HL-60/S4 treated with phorbol 12-myristate 13-acetate at 8.2 ng/mL for 4 days and 3 days (cell line): Measurements from ENCODE around the gene TTC33.
"Not testable (repeated sequence)": the region's sequence is repeated elsewhere in the genome, so short reads cannot be mapped to it uniquely, and the experiment has no call there.

Experiments
- in situ Hi-C: fragments of 300-500 bp; cut with MboI; formaldehyde crosslinking; loops from 2 replicates; pipeline ENCODE4 v1.15.0; 2022; ENCODE audit warnings: low sequenced_read_pairs

Gene TTC33

DNA sequence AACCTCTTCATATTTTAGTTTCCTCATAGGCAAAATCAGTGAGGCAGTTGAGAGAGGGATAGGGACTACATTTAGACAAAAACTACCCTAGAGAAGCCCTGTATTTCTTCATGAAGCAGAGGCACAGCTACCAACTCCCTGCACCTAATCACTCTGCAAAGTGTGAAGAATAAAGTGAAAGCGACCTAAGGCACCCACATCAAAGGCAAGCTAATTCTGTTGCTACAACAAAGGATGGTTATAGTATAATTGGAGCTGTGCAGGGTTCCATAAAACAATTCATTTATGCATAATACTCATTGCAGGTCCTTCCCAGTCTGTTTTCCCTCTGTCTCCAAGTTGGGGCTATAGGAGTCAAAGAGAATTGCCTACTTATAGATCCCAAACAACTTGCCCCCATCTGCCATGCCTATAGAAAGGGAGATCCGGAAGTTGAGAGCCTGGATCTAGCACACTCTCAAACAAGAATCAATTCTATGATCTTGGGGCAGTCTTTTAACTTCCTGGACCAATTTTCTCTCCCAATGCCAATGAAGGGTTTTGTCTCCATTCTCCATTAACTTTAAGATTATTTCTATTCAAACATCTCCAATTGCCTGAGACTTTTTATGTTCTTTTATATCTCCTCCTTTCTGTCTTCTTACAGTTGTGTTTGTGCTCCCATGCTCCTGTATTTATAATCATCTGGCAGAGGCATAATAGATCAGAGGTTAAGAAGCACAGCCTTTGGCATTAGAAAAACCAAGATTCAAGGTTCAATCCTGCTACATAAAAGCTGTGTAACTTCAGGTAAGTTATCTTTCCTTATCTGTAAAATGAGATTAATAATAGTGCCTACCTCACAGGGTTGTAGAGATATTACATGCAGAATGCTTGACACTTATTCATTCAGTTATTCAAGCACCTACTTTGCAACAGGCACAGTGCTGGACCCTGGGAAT is 132.0 kb downstream of the TTC33 start:
- in situ Hi-C loops: no loop called here

- in situ Hi-C loops: no loop called here
Observed at GRCh38 chr5:40622463-40623252, 133.1 kb downstream of the TTC33 start.

DNA sequence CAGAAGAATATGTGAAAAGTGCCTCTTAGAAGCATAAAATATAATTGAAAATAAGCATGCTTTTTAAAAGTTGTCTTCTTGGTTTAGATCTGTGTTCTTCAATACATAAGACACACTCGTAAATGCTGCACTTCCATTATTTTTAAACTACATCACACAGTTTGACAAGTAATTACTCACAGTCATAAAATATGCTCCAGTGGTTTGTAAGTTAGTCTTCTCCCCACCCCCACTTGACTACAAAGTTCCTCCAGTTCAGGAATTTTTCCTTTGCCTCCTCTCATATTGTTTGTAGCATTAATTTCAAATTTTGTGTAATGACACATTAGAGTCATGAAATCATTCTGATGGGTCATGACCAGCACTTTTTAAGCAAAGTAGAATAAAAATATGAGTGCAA is 136.3 kb downstream of the TTC33 start:
- in situ Hi-C loops: no loop called here

DNA sequence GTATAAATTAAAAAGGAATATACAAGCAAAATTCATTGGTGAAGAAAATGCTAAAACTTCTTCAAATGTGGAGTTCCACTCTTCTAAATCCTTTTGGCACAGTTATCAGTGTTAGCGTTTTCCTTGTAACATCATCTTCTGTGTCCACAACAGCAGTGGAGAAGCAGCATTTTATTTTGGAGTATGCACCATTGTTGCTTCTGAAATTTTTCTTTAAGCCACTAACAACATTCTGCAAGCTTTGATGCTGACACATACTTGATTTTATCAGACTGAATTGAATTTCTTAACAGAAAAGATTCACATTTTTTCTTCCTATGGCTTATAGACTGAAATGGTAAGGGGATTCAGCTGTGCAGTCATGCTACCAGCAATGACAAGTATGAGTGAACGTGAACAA is 136.8 kb downstream of the TTC33 start:
- in situ Hi-C loops: no loop called here

DNA sequence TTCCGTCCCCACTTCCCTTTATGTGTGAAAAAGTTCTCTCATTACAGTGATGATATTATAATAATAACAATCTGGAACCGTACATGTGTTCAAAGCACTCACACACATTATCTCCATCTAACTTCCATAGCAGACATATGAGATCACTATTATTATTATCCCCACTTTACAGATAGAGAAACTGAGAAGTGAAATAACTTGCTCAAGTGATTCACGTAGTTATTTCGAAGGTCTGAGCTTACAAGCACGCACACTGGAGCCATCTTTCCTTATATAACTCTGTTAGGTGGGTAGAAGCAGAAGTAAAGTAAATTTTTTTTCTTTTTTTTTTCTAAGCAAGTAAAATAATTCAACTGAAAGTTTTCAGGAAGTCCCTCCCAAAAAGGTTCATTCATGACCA is 139.0 kb downstream of the TTC33 start:
- in situ Hi-C loops: no loop called here

- in situ Hi-C loops: no loop called here
Observed at GRCh38 chr5:40615586-40616170, 140.1 kb downstream of the TTC33 start.

DNA sequence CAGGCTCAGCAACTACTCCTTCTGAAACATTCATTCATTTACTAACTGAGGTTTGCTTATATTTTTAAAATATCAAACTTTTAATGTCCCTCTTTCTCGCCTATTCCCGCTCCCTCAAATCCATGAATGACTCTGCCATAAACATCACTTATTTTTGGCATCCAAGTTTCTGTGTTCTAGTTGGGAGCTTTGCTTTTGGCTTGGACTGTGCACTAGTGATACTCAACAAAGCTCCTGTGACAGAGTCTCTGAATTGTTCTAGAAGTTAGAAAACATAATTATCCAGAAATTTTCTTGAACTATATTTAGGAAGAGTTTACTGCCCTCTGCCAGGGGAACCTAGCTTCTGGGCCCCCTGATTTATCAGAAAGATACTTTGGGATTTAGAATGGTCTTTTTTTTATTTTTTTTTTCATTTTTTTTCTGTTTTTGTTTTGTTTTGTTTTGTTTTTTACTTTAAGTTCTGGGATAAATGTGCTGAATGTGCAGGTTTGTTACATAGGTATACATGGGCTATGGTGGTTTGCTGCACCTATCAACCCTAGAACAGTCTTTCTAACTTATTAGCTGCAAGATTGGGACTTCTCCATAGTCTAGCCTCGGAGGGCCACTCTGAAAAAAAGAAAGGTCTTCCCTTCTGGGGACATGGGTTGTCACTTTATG is 140.7 kb downstream of the TTC33 start:
- in situ Hi-C loops: no loop called here

DNA sequence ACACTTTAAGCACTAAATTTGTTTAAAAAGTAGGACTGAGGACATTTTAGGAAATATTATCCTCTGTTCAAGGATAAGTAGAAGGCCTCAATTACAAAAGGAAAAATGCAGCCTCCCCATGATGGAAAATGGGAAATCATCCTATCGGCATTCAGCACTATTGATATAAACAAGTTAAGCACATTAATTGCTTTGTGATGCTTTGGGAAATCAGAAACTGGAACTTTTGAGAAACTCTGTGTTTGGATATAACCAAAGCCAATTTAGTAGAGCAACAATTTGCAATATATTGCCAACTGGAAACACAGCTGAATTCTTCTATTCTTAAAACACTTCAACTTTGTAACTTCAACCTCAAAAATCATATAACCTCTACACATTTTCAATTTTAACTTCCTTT is 141.3 kb downstream of the TTC33 start:
- in situ Hi-C loops: no loop called here

DNA sequence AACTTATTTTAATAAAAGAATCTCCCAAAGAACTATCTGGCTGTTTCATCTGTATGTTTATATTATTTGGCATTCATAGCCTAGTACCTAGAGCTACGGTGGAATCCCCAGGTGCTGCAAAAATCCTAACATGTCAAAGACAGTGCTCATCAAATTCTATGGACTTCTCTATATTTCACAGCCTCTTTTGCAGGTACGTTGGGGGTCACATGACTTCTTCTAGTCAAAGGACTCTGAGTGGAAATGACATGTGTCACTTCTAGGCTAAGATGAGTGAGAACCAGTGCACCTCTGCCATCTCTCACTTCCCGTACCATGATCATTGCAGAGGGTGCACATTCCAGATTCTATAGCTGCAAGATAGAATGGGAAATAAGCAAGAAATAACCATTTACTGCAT is 148.6 kb downstream of the TTC33 start:
- in situ Hi-C loops: no loop called here

GRCh38 chr5:40606077-40606765 is 149.5 kb downstream of the TTC33 start:
- in situ Hi-C loops: no loop called here

DNA sequence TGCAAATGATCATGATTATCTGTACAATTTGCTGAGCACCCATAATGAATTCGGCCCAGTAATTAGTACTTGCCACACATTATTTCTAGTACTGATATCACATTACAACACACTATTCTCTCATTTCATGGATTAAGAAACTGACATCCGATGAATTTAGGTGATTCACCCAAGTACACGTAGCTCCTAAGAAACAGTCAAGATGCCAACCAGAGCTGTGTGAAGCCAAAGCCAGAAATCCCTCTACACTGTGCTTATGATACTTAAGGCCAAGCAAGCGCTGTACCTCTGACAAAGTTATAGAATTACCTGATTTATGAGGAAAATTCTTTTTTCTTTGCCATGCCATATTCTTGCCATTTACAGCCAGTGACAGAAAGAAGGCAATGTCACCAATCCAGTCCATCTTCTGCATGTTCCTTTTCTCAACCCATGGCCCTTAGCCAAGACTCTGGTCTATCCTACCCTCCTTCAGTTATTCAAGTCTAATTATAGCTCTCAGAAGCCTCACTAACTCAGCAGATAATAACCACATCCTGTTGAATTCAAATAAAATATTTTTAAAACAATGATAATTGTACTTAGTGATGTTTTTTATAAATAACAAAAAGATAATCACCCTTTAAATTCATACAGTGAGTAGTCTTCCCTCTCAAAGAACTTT is 150.3 kb downstream of the TTC33 start:
- in situ Hi-C loops: no loop called here

DNA sequence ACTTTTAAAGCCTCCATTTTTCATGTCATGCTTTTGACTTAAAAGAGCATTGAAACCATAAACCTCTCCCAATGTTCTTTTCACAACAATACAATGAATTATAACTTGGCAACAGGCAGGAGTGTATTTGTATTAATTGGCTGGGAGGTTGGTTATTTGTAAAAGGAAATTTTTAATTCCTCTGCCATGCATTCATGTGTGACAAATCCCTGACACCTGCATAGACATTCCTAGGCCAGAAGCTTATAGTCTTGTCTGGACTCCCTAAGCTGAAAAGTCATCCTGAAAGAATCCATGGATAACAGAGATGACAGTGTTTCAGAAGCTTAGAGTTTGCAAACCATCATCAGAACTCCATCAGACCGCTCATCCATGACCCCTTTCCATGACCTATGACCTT is 152.4 kb downstream of the TTC33 start:
- in situ Hi-C loops: no loop called here

GRCh38 chr5:40601198-40601868 is 154.4 kb downstream of the TTC33 start:
- in situ Hi-C loops: no loop called here

GRCh38 chr5:40600383-40600782 is 155.4 kb downstream of the TTC33 start:
- in situ Hi-C loops: no loop called here

GRCh38 chr5:40599676-40600075 is 156.1 kb downstream of the TTC33 start:
- in situ Hi-C loops: no loop called here

DNA sequence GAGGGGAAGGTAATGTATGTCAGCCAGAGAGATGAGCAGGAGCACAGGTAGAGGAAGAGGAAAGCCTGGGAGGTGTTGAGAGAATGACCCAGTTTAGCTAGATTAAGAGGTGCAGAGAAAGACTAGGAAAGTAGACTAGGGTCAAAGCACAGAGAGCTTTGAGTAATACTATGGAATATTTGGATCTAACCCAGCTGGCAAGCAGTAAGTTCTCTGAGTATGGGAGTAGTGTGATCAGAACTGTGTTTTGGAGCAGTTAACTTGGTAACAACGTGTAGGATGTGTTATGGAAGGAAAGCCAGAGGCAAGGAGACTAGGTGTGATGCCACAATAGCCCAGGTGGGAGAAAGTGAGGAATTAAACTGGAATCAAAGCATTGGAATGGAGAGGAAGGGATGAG is 160.9 kb downstream of the TTC33 start:
- in situ Hi-C loops: no loop called here

GRCh38 chr5:40591727-40592396 is 163.9 kb downstream of the TTC33 start:
- in situ Hi-C loops: not testable (repeated sequence)

GRCh38 chr5:40587376-40587775 is 168.4 kb downstream of the TTC33 start:
- in situ Hi-C loops: no loop called here
